Stimulated activated CD8-positive, alpha-beta memory T cell treated with anti-CD3 and anti-CD28 coated beads, Interleukin-15, amount 100 ng/mL, for 4 hours (primary cell): Measurements from ENCODE around the gene RPL32.

Experiments used
- DNase-seq, 2 donors: peaks; one replicate each; pipeline ENCODE4 v3.0.0-alpha.2; 2020; ENCODE audit warnings: low read depth in 2 of 2

RPL32 gene

DNA sequence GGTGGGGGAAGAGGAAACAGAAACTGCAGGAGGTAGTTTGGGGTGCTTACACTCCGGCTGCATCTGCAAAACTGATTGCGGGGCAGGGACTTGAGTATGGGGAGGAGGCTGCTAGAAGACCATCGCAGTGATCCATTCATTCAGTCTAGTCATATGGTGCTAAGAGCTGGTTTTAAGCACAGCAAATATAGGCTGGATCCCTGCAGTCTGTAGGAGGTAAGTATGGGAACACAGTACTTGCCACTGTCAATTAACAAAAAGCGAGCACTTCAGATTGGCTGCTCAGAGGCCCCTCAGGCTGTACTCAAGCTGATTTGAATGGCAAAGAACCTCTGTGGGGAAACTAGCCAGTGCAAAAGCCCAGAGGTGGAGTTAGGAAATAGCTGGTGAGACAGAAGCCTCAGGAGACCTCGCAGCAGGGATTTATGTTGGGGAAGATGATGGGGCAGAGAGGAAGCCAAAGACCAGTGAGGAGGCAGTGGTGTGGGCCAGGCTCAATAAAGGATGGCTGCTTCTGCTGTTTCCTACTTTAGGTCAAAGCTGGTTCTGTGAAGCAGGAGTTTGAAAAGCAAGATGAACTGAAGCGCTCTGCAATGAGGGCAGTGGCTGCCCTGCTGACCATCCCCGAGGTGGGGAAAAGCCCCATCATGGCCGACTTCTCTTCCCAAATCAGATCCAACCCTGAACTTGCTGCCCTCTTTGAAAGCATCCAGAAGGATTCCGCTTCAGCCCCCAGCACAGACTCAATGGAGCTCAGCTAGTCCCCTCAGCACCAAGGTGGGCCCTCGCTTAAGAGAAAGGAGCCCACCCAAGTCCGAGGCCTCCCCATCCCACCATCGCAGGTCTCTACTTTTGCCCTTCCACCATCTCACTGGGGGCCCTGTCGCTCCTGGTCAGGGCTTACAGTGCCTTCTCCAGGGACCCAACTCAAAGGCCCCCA, 7.9 kb downstream of the RPL32 start:
- DNase-seq = no peak

- no peak for DNase-seq
These were observed 8.8 kb downstream of the RPL32 start for GRCh38 chr3:12832350-12833221.

GRCh38 chr3:12831301-12831866, 10.0 kb downstream of the RPL32 start:
- DNase-seq = no peak

DNA sequence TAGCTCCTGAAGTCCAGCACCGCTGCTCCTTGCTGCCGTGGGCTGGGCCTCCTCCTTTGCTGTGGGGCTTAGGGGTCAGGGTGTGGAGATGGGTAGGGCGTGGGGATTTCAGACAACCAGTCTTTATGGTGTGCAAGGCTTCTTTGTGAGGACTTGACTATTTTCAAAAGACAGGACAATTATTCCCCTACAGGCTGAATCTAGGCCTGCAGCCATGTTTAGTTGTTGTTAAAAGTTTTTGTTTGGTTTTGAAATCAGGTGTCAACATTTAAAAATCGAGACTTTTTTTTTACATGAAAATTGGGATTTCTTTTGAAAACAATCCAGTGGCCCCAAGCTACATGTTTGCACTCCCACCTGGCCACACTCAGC, 10.6 kb downstream of the RPL32 start:
- no peak for DNase-seq

DNA sequence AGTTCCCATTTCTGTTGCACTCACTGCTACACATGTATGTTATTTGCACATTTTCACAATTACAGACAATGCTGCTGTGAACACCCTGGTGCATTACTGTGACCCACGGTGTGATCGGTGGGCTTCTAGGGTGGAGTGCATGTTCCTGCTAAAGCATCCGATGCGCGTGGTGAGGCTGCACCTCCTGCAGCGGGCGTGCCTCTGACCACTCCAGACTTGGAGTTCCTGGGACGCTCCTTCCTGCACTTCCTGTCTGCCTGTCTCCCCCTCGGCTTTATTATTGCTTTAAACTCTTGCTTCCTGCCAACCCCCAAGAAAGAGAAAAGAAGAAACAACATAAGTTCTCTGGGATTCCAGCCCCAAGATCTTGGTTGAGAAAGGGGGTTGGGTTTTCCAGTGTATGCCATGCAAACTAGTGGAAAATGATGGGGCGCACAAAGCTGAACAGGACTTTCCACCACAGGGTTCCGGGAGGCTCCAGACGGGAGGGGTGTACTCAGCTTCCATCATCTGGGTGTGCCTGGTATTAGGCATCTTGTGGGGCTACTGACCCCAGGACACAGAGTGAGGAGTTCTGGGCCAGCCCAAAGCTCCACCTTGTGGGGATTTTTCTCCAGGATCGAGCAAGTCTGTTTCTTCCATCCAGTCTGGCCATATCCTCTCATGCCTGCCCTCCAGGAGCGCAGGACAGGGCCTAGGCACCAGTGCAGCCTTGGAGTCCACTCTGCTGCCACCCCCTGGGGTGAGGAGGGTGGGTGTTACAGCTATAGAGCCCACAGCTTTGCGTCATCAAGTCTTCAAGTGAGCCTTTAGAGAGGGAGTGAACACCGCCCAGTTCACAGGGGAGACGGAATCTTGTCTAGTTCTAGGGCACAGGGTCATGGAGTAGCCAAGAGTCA, 11.2 kb downstream of the RPL32 start:
- no peak for DNase-seq

DNA sequence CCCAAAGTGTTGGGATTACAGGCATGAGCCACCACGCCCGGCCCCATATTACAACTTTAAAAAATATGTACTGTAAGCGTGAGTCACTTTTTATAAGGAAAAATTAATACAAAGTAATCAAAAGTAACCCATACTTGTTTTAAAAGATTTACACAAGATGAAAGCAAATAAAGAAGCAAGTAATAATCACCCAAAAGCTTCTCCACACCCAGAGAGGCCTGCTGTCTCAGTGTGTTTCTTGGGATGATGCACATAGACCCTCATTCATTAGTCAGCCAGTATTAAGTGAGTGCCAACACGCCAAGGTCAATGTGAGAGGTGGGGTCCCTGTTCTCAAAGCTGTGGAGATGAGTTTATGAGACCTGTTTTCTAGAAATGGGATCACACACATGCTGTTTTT, 12.0 kb downstream of the RPL32 start:
- DNase-seq = no peak

GRCh38 chr3:12828751-12829150, 12.6 kb downstream of the RPL32 start:
- no peak for DNase-seq

DNA sequence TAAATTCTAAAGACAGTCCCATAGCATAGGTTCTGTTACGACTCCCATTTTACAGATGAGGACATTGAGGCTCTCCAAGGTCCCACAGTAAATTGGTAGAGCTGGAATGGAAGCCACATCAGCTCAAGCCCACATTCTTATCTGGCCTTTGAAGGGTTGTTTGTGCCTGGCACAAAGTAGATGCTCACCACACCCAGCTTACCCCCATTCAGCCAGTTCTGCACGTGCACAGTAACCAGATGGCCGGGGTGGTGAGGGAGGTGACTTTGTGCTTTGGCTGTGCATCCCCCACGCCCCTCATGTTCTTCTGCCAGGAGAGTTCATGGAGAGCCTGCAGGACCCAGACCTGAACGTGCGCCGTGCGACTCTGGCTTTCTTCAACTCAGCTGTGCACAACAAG, 16.2 kb downstream of the RPL32 start:
- no peak for DNase-seq

- DNase-seq = no peak
These were observed 17.1 kb downstream of the RPL32 start for GRCh38 chr3:12824299-12824698.

GRCh38 chr3:12822725-12823373, 18.5 kb downstream of the RPL32 start:
- DNase-seq = no peak

DNA sequence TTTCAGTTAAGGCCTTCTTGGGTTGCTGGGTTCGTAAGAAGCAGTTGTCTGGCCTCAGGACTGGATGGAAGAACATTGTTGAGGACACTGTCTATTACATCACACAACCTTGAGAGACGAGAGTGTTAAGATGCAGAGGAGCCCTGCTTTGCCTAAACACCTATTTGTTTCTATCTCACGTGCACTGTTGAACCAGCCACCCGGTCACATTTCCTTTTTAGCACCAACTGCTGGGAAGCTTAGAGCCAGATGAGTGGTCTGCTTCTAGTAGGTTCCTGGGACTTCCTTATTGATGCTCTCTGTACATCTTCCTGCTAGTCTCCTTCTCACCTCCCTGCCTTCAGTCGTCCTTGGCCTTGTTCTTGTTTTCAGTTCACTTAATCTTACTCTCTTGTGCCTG, 22.6 kb downstream of the RPL32 start:
- DNase-seq = no peak

GRCh38 chr3:12818273-12818672, 23.1 kb downstream of the RPL32 start:
- no peak for DNase-seq

- DNase-seq = no peak
These were observed 24.0 kb downstream of the RPL32 start for GRCh38 chr3:12817343-12817710.

DNA sequence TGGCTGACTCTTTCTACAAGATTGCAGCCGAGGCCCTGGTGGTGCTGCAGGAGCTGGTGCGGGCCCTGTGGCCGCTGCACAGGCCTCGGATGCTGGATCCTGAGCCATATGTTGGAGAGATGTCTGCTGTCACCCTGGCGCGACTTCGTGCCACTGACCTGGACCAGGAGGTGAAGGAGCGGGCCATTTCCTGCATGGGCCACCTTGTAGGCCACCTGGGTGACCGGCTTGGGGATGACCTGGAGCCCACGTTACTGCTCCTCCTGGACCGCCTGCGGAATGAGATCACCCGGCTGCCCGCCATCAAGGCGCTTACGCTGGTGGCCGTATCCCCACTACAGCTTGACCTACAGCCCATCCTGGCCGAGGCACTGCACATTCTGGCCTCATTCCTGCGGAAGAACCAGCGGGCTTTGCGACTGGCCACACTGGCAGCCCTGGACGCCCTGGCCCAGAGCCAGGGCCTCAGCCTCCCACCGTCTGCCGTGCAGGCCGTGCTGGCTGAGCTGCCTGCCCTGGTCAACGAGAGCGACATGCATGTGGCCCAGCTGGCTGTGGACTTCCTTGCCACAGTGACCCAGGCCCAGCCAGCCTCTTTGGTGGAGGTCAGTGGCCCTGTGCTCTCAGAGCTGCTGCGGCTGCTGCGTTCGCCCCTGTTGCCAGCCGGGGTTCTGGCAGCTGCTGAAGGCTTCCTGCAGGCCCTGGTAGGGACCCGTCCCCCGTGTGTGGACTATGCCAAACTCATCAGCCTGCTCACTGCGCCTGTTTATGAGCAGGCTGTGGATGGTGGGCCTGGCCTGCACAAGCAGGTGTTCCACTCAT, 24.6 kb downstream of the RPL32 start:
- DNase-seq = no peak

GRCh38 chr3:12815719-12816118, 25.6 kb downstream of the RPL32 start:
- DNase-seq = no peak

DNA sequence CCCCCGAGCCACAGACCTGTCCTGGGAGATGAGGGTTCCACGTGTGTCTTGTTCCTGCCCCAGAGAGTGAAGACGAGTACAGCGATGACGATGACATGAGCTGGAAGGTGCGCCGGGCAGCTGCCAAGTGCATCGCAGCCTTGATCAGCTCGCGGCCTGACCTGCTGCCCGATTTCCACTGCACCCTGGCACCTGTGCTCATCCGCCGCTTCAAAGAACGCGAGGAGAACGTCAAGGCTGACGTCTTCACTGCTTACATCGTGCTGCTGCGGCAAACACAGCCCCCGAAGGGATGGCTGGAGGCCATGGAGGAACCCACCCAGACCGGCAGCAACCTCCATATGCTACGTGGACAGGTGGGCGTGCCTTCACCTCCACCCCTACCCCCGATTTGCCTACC, 26.3 kb downstream of the RPL32 start:
- DNase-seq = no peak

- no peak for DNase-seq
These were observed 27.4 kb downstream of the RPL32 start for GRCh38 chr3:12813967-12814366.

GRCh38 chr3:12812812-12813211, 28.6 kb downstream of the RPL32 start:
- no peak for DNase-seq

DNA sequence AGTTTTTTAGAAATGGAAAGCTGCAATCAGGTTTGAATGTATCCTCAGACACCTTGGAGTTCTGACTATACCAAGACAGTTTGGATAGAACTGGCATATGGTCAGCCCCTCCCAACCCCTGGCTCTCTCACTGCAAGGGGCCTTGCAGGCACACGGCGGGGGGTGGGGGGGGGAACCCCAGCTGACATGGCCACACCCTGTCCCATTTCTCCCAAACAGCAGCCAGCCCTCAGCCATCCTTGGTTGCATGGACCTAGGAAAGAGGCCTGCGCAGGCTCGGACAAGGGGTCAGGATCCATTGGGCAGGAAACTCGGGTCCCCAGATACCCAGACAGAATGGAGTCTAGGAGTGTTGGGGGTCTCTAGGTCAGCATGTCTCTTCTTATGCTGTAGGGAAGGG, 30.4 kb downstream of the RPL32 start:
- DNase-seq = no peak
